Suppressor macrophage (primary cell): ENCODE results near the gene PCIF1.
"Not testable (repeated sequence)": the region's sequence is repeated elsewhere in the genome, so short reads cannot be mapped to it uniquely, and the experiment has no call there.

Experiments used
- DNase-seq, 4 experiments: peaks; one replicate each; pipeline ENCODE4 v3.0.0-alpha.2; 2020 to 2022

PCIF1 gene

DNA sequence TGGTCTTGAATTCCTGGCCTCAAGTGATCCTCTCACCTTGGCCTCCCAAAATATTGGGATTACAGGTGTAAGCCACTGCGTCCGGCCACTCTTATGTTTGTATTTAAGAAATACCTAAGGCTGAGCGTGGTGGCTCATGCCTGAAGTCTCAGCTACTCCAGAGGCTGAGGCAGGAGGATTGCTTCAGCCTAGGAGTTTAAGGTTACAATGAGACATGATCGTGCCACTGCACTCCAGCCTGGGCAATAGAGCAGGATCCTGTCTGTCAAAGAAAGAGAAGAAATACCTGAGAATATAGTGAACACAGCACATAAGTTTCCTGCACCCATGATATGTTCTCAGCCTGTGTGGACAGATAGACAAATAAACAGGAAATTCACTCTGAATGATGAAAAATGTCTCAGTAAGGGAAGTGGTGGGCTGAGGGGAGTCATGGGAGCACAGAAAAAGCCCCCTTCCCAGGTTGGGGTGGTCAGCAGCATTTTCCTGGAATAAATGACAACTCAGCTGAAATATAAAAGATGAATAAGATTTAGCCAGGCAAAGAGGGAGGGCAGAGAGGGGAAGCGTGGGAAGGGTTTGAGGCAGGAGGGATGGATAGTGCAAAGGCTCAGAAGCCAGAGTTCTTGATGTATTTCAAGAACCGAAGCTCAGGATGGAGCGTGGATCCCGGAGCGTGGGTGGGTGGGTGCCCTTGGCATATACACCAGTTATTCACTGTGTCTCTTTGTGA, 60.4 kb downstream of the PCIF1 start:
- peak; percentile 58 to 82 (median 68) for DNase-seq

DNA sequence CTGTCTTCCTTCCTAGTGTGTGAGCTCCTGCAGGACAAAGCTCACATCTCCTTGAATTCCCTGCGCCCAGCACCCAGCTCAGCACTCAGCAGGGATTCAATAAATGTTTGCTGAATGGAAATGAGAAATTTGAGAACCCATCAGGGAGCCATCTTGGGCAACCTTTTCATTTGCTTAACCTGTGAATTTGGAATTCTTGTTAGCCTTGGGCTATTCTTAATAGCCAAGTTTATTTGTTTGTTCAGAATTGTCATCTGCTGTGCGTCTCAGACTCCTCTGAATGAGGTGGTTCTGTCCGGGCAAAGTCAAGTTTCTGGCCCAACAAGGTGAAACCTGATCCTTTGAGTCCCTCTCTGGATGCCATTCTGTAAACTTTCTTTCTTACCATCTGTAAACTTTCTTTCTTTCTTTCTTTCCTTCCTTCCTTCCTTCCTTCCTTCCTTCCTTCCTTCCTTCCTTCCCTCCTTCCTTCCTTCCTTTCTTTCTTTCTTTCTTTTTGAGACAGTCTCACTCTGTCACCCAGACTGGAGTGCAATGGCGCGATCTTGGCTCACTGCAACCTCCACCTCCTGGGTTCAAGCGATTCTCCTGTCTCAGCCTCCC, 61.1 kb downstream of the PCIF1 start:
- not testable (repeated sequence) for DNase-seq

DNA sequence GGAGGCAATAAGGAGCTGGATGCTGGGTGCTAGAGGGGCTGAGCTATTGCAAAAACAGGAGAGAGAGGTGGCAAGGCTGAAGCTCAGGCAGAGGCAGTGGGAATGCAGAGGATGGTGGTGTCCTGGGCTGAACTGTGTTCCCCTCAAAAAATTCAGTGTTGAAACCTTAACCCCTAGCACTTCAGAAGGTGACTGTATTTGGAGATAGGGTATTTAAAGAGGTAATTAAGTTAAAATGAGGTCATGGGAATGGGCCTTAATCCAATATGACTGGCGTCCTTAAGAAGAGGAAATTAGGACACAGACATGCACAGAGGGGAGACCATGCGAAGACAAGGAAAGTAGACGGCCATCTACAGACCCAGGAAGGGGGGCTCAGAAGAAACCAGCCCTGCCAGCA, 62.7 kb downstream of the PCIF1 start:
- peak in 1 of 4 experiments; percentile 47 for DNase-seq
